PC-9 (cell line): Measurements from ENCODE around the gene SPEN. TPM values are rescaled to one million over a fixed set of nuclear protein-coding genes. Genes with fewer than 3 reads are reported as not detected.

Experiments
- Bru-seq: library from RNA; stranded (reverse); fragments of 400-500 nt; gene quantifications from one replicate; lab custom pipeline; 2021; lab: Mats Ljungman, UMichigan
- BruChase-seq, 2 experiments: library from RNA; stranded (reverse); fragments of 400-500 nt; gene quantifications; one replicate each; lab custom pipeline; 2021; lab: Mats Ljungman, UMichigan
- BruUV-seq: library from RNA; stranded (reverse); fragments of 400-500 nt; replicated peaks from 2 replicates; lab custom pipeline; 2021; lab: Mats Ljungman, UMichigan
- CTCF ChIA-PET: fragments of 300-600 bp; sonication (Branson Sonifier 250); formaldehyde crosslinking; loops from one replicate; lab custom pipeline; 2022; ENCODE audit warnings: antibody characterized with exemption; lab: Charles Lee
- POLR2A ChIA-PET: fragments of 300-600 bp; sonication (Branson Sonifier 250); formaldehyde crosslinking; loops from one replicate; lab custom pipeline; 2022; ENCODE audit warnings: antibody characterized with exemption; ENCODE audit not compliant: unreplicated experiment; lab: Charles Lee
- DNase-seq, 2 experiments: peaks; one replicate each; pipeline versions ENCODE4 v3.0.0 to v3.0.0-alpha.2; 2015 to 2022; ENCODE audit warnings: mixed read lengths in 1 of 2
- H2AFZ ChIP-seq: fragments of 200-600 bp; sonication (generic); 2 replicates; pipeline ENCODE4 v1.8.1; 2017; ENCODE audit warnings: antibody characterized with exemption
- H3F3A ChIP-seq: fragments of 200-600 bp; sonication (generic); 2 replicates; pipeline ENCODE4 v1.8.1; 2017; ENCODE audit warnings: antibody characterized with exemption, mild to moderate bottlenecking, low read depth; ENCODE audit not compliant: insufficient read depth
- H3K27ac ChIP-seq: fragments of 200-600 bp; sonication (generic); 2 replicates; pipeline ENCODE4 v1.6.1; 2016; ENCODE audit warnings: mixed run types
- H3K27me3 ChIP-seq: fragments of 200-600 bp; sonication (generic); 2 replicates; pipeline ENCODE4 v1.6.1; 2016; ENCODE audit warnings: low read depth, mixed run types; ENCODE audit not compliant: insufficient read depth
- H3K36me3 ChIP-seq: fragments of 200-600 bp; sonication (generic); 2 replicates; pipeline ENCODE4 v1.6.1; 2016; ENCODE audit warnings: low read depth, mixed run types
- H3K4me1 ChIP-seq: fragments of 200-600 bp; sonication (generic); replicated peaks from 2 replicates; pipeline ENCODE4 v1.6.1; 2016; ENCODE audit warnings: mixed run types; ENCODE audit not compliant: insufficient read depth
- H3K4me2 ChIP-seq: fragments of 200-600 bp; sonication (generic); 2 replicates; pipeline ENCODE4 v1.6.1; 2017; ENCODE audit warnings: mixed run types
- H3K4me3 ChIP-seq: fragments of 200-600 bp; sonication (generic); 2 replicates; pipeline ENCODE4 v1.6.1; 2016; ENCODE audit warnings: mixed run types
- H3K79me2 ChIP-seq: fragments of 200-600 bp; sonication (generic); 2 replicates; pipeline ENCODE4 v1.6.1; 2017; ENCODE audit warnings: low read depth, mixed run types
- H3K9me2 ChIP-seq: fragments of 200-600 bp; sonication (generic); 2 replicates; pipeline ENCODE4 v1.8.1; 2017; ENCODE audit warnings: mild to moderate bottlenecking; ENCODE audit not compliant: insufficient read depth
- H3K9me3 ChIP-seq: fragments of 200-600 bp; sonication (generic); 2 replicates; pipeline ENCODE4 v1.8.1; 2016; ENCODE audit warnings: low read depth; ENCODE audit not compliant: insufficient read depth
- H4K20me1 ChIP-seq: fragments of 200-600 bp; sonication (generic); 2 replicates; pipeline ENCODE4 v1.8.1; 2017; ENCODE audit not compliant: insufficient read depth
- CTCF ChIP-seq: fragments of 200-600 bp; sonication (generic); conservative IDR thresholded peaks from 2 replicates; pipeline ENCODE4 v1.6.1; 2017; ENCODE audit warnings: mixed run types, antibody characterized with exemption, mild to moderate bottlenecking, moderate library complexity
- EZH2 ChIP-seq: fragments of 200-600 bp; sonication (generic); IDR thresholded peaks from 2 replicates; pipeline ENCODE4 v1.8.0; 2017; ENCODE audit warnings: antibody characterized with exemption, low read depth
- intact Hi-C: fragments of 100-400 bp; cut with micrococcal nuclease; formaldehyde crosslinking; loops from one replicate; pipeline ENCODE4 v1.10.0; 2022; ENCODE audit not compliant: unreplicated experiment
- long read RNA-seq: library from polyadenylated mRNA; stranded (forward); transcript quantifications from one replicate; pipeline ENCODE4 v2.0.0, GENCODE V29; 2022
- total RNA-seq: library from RNA; stranded (reverse); gene quantifications from 2 replicates; pipeline ENCODE4 v1.2.3, GENCODE V29; 2021

Gene SPEN
- 44.9 and 46.8 TPM in 2 replicates for total RNA-seq
- Bru-seq, nascent RNA, result percentile 90 among the genes with signal in this experiment
- percentile 92 among the genes with signal in this experiment for BruChase-seq, experiment 1, labeled RNA remaining after a 2-hour chase
- percentile 90 among the genes with signal in this experiment for BruChase-seq, experiment 2, labeled RNA remaining after a 6-hour chase
- long read RNA-seq, partial matches to known transcripts, result 4 of 15 reads
- long read RNA-seq, other reads (novel, unspliced or antisense), result 11 of 15 reads

- Histone ChIP-seq H3K4me2 (peak within 1 kb of the TSS; percentile 95), H3F3A (peaks cover 23% of the 10 kb centered on the region; the same call in 1 of the 2 replicates), H4K20me1 (peaks cover 12% of the 10 kb centered on the region), H3K27ac (peak within 1 kb of the TSS; percentile 90), H3K79me2 (peaks cover 61% of the 10 kb centered on the region), H3K9me3 (no peaks in the 10 kb centered on the region), H3K36me3 (no peaks in the 10 kb centered on the region), H2AFZ (peak within 1 kb of the TSS; percentile 91), H3K27me3 (no peaks in the 10 kb centered on the region), H3K9me2 (no peaks in the 10 kb centered on the region), H3K4me3 (peak within 1 kb of the TSS; percentile 95), H3K4me1 (peaks cover 20% of the 10 kb centered on the region)
- no peak for TF ChIP-seq CTCF
- no peak for TF ChIP-seq EZH2
- ChIA-PET POLR2A (interaction anchor here (0.6 to 1.3 kb wide), 7 partner anchors 11 to 78 kb away, joined by 3 to 12 read pairs (median 4); no protein-coding TSS in a partner anchor), CTCF (no interaction called here)
- BruUV-seq, result TSS peak; percentile 67
- intact Hi-C loops, result loop anchor here (1.0 to 5.0 kb wide), 3 partner anchors 12 to 70 kb away; no protein-coding TSS in a partner anchor
- DNase-seq, result peak; percentile 77 to 97
These were observed at the start of gene SPEN for GRCh38 chr1:15847100-15847892. Gene SPEN, plus strand, starts transcription at chr1:15847707. Its CDS starts 361 bp downstream, at chr1:15848068.

- BruUV-seq, result TSS peak; percentile 57
- peak; percentile 92 to 95 for DNase-seq
- Histone ChIP-seq H3K9me3 (no peaks in the 10 kb centered on the region), H3K4me2 (peak overlapping the region; percentile 85), H3K4me1 (peaks cover 77% of the 10 kb centered on the region), H3K4me3 (peak overlapping the region; percentile 44; the same call in 1 of the 2 replicates), H2AFZ (no peak overlapping the region), H3K79me2 (peaks cover 16% of the 10 kb centered on the region; the same call in 1 of the 2 replicates), H3K27me3 (no peaks in the 10 kb centered on the region), H3F3A (peaks cover 60% of the 10 kb centered on the region), H4K20me1 (no peaks in the 10 kb centered on the region), H3K9me2 (no peaks in the 10 kb centered on the region), H3K36me3 (no peaks in the 10 kb centered on the region), H3K27ac (peak overlapping the region; percentile 100)
- TF ChIP-seq CTCF (no peak), EZH2 (no peak)
- ChIA-PET CTCF (interaction anchor here (0.6 kb wide), 1 partner anchor 239 kb away, joined by 8 read pairs; no protein-coding TSS in a partner anchor), POLR2A (interaction anchor here (0.6 to 1.9 kb wide), 8 partner anchors 17 to 358 kb away, joined by 3 to 14 read pairs (median 4); partner anchors contain the start of gene SPEN)
- intact Hi-C loops, result loop anchor here (10.0 kb wide), 1 partner anchor 346 kb away; no protein-coding TSS in a partner anchor
These were observed 48.3 kb upstream of the SPEN start for GRCh38 chr1:15799004-15799867.
